Transverse colon (tissue), 4 donors: ENCODE measurements around the gene MS4A2. TPM values are rescaled to one million over a fixed set of nuclear protein-coding genes. Genes with fewer than 3 reads are reported as not detected.

Source experiments
- DNase-seq: peaks from one replicate; pipeline ENCODE4 v3.0.0-alpha.2; 2019
- H3K27ac ChIP-seq, 4 donors: fragments of 200-600 bp; sonication (generic); 2 replicates each; pipeline ENCODE4 v1.5.1; 2016 to 2018; ENCODE audit warnings: inconsistent platforms in 4 of 4
- H3K27me3 ChIP-seq: fragments of 200-600 bp; sonication (generic); 2 replicates; pipeline ENCODE4 v1.5.1; 2017; ENCODE audit warnings: inconsistent platforms
- H3K36me3 ChIP-seq, 4 donors: fragments of 200-600 bp; sonication (generic); 2 replicates each; pipeline ENCODE4 v1.5.1; 2017 to 2019; ENCODE audit warnings: inconsistent platforms in 4 of 4
- H3K4me1 ChIP-seq, 4 donors: fragments of 200-600 bp; sonication (generic); 2 replicates each; pipeline ENCODE4 v1.5.1; 2017 to 2020; ENCODE audit warnings: inconsistent platforms in 4 of 4
- H3K4me3 ChIP-seq, 4 donors: fragments of 200-600 bp; sonication (generic); 1 replicate in 1 of 4; 2 replicates in 3 of 4; pipeline versions ENCODE4 v1.5.1 to v1.6.1; 2017 to 2019; ENCODE audit warnings: inconsistent platforms in 4 of 4
- H3K9me3 ChIP-seq, 2 donors: fragments of 200-600 bp; sonication (generic); 2 replicates each; pipeline ENCODE4 v1.5.1; 2017 to 2019; ENCODE audit warnings: inconsistent platforms in 2 of 2
- CTCF ChIP-seq, 5 experiments: fragments of 200-600 bp in 3 of 5; fragments of 450-650 bp in 2 of 5; sonication (generic) in 3 of 5; IDR thresholded peaks; 1 replicate in 2 of 5; 2 replicates in 3 of 5; pipeline ENCODE4 v1.5.1; 2016 to 2017; ENCODE audit warnings: antibody characterized with exemption in 5 of 5, inconsistent platforms in 3 of 5, mild to moderate bottlenecking in 2 of 5, moderate library complexity in 1 of 5
- EP300 ChIP-seq: sonication (generic); formaldehyde crosslinking; IDR thresholded peaks from one replicate; pipeline ENCODE4 v1.6.1; 2017; ENCODE audit warnings: antibody characterized with exemption, low read depth
- POLR2A ChIP-seq: fragments of 450-650 bp; IDR thresholded peaks from one replicate; pipeline ENCODE4 v1.6.1; 2016; ENCODE audit warnings: antibody characterized with exemption, mild to moderate bottlenecking, moderate library complexity
- POLR2AphosphoS5 ChIP-seq, 3 donors: sonication (generic); formaldehyde crosslinking; IDR thresholded peaks; one replicate each; pipeline ENCODE4 v1.6.1; 2016; ENCODE audit warnings: antibody characterized with exemption in 3 of 3
- WGBS, 2 donors: methylation state at CpG; one replicate each; pipeline ENCODE4 v1.1.5; 2018; ENCODE audit warnings: low coverage in 1 of 2; 5-methylcytosine and 5-hydroxymethylcytosine counted together
- in situ Hi-C, 4 donors: fragments of 200-750 bp; cut with MboI; loops; one replicate each; pipeline versions ENCODE4 v1.15.0 to v1.15.1; 2017; ENCODE audit warnings: low sequenced_read_pairs in 3 of 4, low pct_ligation_motif_present in 1 of 4, low pct_unique_long_range_greater_than_20kb in 1 of 4
- intact Hi-C: fragments of 100-400 bp; cut with DNase I; formaldehyde crosslinking; loops from one replicate; pipeline ENCODE4 v1.15.1; 2023; ENCODE audit warnings: low total_unique reads
- total RNA-seq, 4 donors: library from RNA; depleted of rRNA; stranded (reverse); fragments of >200 nt; gene quantifications; one replicate each; pipeline ENCODE4 v1.1.0, GENCODE V29; 2016

Gene MS4A2
- total RNA-seq, 4 donors from 2014 or later, result 0.14 to 2.2 TPM; not detected in 2

- Histone ChIP-seq H3K4me3 (no peak overlapping the region), H3K9me3 (no peaks in the 10 kb centered on the region), H3K4me1 (no peaks in the 10 kb centered on the region), H3K36me3 (no peaks in the 10 kb centered on the region), H3K27ac (no peak overlapping the region), H3K27me3 (no peaks in the 10 kb centered on the region)
- 64 to 74% methylated on average over 3 of the region's 3 CpGs for WGBS, 2 donors
- in situ Hi-C loops, result no loop called here
- intact Hi-C loops, result no loop called here
- no peak for DNase-seq
- TF ChIP-seq POLR2AphosphoS5 (IDR thresholded peaks at IDR 0.05) (no peak), EP300 (no peak), CTCF (IDR thresholded peaks at IDR 0.05) (no peak), POLR2A (no peak)
Observed at GRCh38 chr11:60059052-60059451, 29.4 kb upstream of the MS4A2 start.

GRCh38 chr11:60059521-60060240 is 28.8 kb upstream of the MS4A2 start:
- H3K27me3 ChIP-seq, result no peaks in the 10 kb centered on the region
- no peak overlapping the region for H3K27ac ChIP-seq
- intact Hi-C loops (no loop called here), in situ Hi-C loops (no loop called here)
- no peaks in the 10 kb centered on the region for H3K4me1 ChIP-seq
- H3K36me3 ChIP-seq, result no peaks in the 10 kb centered on the region
- no peak for DNase-seq
- no peaks in the 10 kb centered on the region for H3K9me3 ChIP-seq
- H3K4me3 ChIP-seq, result no peak overlapping the region
- 92 to 95% methylated on average over 4 of the region's 4 CpGs for WGBS, 2 donors
- TF ChIP-seq CTCF (IDR thresholded peaks at IDR 0.05), result no peak
- no peak for TF ChIP-seq POLR2A
- no peak for TF ChIP-seq POLR2AphosphoS5 (IDR thresholded peaks at IDR 0.05)
- TF ChIP-seq EP300, result no peak

- Histone ChIP-seq H3K4me1 (no peaks in the 10 kb centered on the region), H3K27ac (no peak overlapping the region), H3K4me3 (no peak overlapping the region), H3K27me3 (no peaks in the 10 kb centered on the region), H3K9me3 (no peaks in the 10 kb centered on the region), H3K36me3 (no peaks in the 10 kb centered on the region)
- no peak for DNase-seq
- 50 to 69% methylated on average over 1 of the region's 1 CpG for WGBS, 2 donors
- intact Hi-C loops (no loop called here), in situ Hi-C loops (no loop called here)
- no peak for TF ChIP-seq EP300
- TF ChIP-seq POLR2AphosphoS5 (IDR thresholded peaks at IDR 0.05), result no peak
- TF ChIP-seq CTCF (IDR thresholded peaks at IDR 0.05), result no peak
- no peak for TF ChIP-seq POLR2A
Observed at GRCh38 chr11:60064111-60064510, 24.4 kb upstream of the MS4A2 start.

- WGBS, 2 donors, result 84 to 90% methylated on average over 1 of the region's 1 CpG
- in situ Hi-C loops (no loop called here), intact Hi-C loops (no loop called here)
- Histone ChIP-seq H3K4me1 (no peaks in the 10 kb centered on the region), H3K9me3 (no peaks in the 10 kb centered on the region), H3K27ac (no peak overlapping the region), H3K4me3 (no peak overlapping the region), H3K36me3 (no peaks in the 10 kb centered on the region), H3K27me3 (no peaks in the 10 kb centered on the region)
- no peak for DNase-seq
- TF ChIP-seq CTCF (IDR thresholded peaks at IDR 0.05) (no peak), EP300 (no peak), POLR2AphosphoS5 (IDR thresholded peaks at IDR 0.05) (no peak), POLR2A (no peak)
Observed at GRCh38 chr11:60065801-60066200, 22.7 kb upstream of the MS4A2 start.
